Measurements from ENCODE around the gene RAPGEF6.
A peak's percentile ranks its signal among the peaks of the same experiment; 100 is the strongest.

The RAPGEF6 gene

DNA sequence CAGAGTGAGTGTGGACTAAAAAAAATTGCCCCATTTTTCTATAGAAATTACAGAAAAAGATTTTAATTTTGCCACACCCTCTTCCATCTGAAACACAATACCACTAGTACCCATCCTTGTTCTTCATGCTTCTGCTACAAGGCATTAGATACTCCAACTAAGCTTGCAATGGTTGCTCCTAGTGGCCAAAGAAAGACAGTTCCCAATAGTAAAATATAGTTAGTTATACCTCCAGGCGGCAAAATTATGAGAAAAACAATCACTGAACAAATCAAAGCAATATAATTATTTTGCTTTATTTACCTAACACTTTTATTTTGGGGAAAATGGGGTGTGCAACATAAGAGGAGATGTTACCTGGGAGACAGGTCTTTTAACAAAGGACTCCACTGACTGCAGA lies 101.2 kb downstream of the RAPGEF6 start:
- ATAC-seq (ENCODE audit: insufficient read depth, low read depth), result peak; percentile 46; the same call in 1 of the 3 replicates
- no peak overlapping the region for H3K4me2 ChIP-seq (ENCODE audit: insufficient read depth, low read length)

DNA sequence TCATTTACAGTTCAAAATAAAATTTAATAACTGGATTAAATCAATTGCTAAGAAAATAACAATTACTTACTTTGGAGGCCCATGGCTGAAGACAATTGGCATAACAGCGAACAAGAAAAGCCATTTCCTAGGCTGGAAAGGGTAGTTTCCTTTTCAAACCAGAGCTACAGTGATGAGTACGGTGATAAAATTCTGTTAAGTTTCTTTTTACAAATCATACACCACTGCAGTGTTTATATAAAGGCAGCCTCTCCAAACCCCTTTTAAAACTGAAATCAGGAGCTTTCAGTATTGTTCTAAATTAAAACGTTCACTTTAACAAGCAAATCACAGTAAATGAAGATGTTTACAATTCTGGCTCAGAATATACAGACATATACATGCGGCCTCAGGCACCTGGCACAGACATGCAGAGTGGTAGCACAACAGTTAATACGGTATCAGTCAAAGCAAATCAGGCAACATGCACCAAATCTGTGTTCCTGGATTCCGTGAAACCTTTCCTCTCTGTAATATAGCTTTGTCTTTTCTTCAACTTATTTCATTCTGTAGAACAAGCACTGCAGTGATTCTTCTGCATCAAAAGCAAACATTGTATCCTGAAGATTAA lies 102.9 kb downstream of the RAPGEF6 start:
- H3K4me1 ChIP-seq (ENCODE audit: insufficient read depth, low read length), result no peaks in the 10 kb centered on the region
- H3K9ac ChIP-seq (ENCODE audit: low read depth, low read length), result no peak overlapping the region
- no peak overlapping the region for H3K27ac ChIP-seq (ENCODE audit: low read length)
- ATAC-seq (ENCODE audit: insufficient read depth, low read depth), result peak; percentile 53; the same call in 2 of the 3 replicates
- H3K36me3 ChIP-seq (ENCODE audit: insufficient read depth, low read length), result no peaks in the 10 kb centered on the region; the same call in 1 of the 2 replicates
- H3K27me3 ChIP-seq (ENCODE audit: insufficient read depth, low read length, poor library complexity), result no peaks in the 10 kb centered on the region
- H3K9me3 ChIP-seq (ENCODE audit: insufficient read depth, low read length, severe bottlenecking), result no peaks in the 10 kb centered on the region
- DNase-seq, result no peak
- no peaks in the 10 kb centered on the region for H3K79me2 ChIP-seq (ENCODE audit: insufficient read depth, low read length)
- H3K4me2 ChIP-seq (ENCODE audit: insufficient read depth, low read length), result no peak overlapping the region
- TF ChIP-seq, protein P1, sequence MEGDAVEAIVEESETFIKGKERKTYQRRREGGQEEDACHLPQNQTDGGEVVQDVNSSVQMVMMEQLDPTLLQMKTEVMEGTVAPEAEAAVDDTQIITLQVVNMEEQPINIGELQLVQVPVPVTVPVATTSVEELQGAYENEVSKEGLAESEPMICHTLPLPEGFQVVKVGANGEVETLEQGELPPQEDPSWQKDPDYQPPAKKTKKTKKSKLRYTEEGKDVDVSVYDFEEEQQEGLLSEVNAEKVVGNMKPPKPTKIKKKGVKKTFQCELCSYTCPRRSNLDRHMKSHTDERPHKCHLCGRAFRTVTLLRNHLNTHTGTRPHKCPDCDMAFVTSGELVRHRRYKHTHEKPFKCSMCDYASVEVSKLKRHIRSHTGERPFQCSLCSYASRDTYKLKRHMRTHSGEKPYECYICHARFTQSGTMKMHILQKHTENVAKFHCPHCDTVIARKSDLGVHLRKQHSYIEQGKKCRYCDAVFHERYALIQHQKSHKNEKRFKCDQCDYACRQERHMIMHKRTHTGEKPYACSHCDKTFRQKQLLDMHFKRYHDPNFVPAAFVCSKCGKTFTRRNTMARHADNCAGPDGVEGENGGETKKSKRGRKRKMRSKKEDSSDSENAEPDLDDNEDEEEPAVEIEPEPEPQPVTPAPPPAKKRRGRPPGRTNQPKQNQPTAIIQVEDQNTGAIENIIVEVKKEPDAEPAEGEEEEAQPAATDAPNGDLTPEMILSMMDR (IDR thresholded peaks at IDR 0.05; ENCODE audit: borderline replicate concordance, extremely low read depth, low read length, poor library complexity, severe bottlenecking), result no peak
- no peak for TF ChIP-seq EZH2 (IDR thresholded peaks at IDR 0.05; ENCODE audit: borderline replicate concordance, low read depth, low read length, severe bottlenecking)
- no peak overlapping the region for H2AFZ ChIP-seq (ENCODE audit: low read depth, low read length)
- no peaks in the 10 kb centered on the region for H4K20me1 ChIP-seq (ENCODE audit: insufficient read depth, low read length)
- no peak overlapping the region for H3K4me3 ChIP-seq (ENCODE audit: low read depth in 1 of 2, low read length in 2 of 2)

More for the DNA sequence above, 101.2 kb downstream of the RAPGEF6 start:
- Histone ChIP-seq H3K27me3 (ENCODE audit: insufficient read depth, low read length, poor library complexity) (no peaks in the 10 kb centered on the region), H3K4me3 (ENCODE audit: low read depth in 1 of 2, low read length in 2 of 2) (no peak overlapping the region), H4K20me1 (ENCODE audit: insufficient read depth, low read length) (no peaks in the 10 kb centered on the region), H3K4me1 (ENCODE audit: insufficient read depth, low read length) (no peaks in the 10 kb centered on the region), H3K9ac (ENCODE audit: low read depth, low read length) (no peak overlapping the region), H3K27ac (ENCODE audit: low read length) (no peak overlapping the region), H3K36me3 (ENCODE audit: insufficient read depth, low read length) (no peaks in the 10 kb centered on the region), H3K9me3 (ENCODE audit: insufficient read depth, low read length, severe bottlenecking) (no peaks in the 10 kb centered on the region), H2AFZ (ENCODE audit: low read depth, low read length) (no peak overlapping the region), H3K79me2 (ENCODE audit: insufficient read depth, low read length) (no peaks in the 10 kb centered on the region)
- no peak for TF ChIP-seq EZH2 (IDR thresholded peaks at IDR 0.05; ENCODE audit: borderline replicate concordance, low read depth, low read length, severe bottlenecking)
- TF ChIP-seq, protein P1 (IDR thresholded peaks at IDR 0.05; ENCODE audit: borderline replicate concordance, extremely low read depth, low read length, poor library complexity, severe bottlenecking), result no peak
- no peak for DNase-seq

DNA sequence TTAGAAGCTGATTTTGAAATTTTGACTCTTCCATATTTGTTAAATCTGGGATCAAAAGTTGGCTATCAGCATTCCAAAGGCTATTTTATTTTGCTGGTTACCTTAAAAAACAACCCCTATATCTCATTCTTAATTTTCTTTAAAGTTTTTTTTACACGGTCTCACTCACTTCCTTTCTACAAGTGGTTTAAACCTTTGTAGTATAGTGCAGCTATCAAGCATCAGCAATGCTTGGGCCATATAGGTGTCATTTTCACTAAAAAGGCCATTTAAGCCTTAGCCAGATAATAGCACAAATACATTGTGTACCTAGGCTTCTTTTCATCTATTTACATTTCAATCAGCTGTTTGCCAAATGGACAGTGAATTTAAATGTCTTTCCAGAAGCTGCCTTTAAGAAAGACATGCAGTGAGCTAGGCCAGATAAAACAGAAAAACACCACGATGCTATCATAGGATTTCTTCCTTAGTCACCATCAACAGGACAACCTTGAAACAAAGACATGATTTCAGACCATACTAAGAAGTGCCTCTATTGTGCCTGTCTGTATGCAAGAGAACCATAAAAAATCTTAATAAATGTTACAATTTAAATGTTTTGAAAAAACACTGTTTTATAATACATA lies 104.2 kb downstream of the RAPGEF6 start:
- Histone ChIP-seq H3K27me3 (ENCODE audit: insufficient read depth, low read length, poor library complexity) (no peaks in the 10 kb centered on the region), H4K20me1 (ENCODE audit: insufficient read depth, low read length) (no peaks in the 10 kb centered on the region), H3K9ac (ENCODE audit: low read depth, low read length) (no peak overlapping the region), H3K4me1 (ENCODE audit: insufficient read depth, low read length) (no peaks in the 10 kb centered on the region), H3K9me3 (ENCODE audit: insufficient read depth, low read length, severe bottlenecking) (no peaks in the 10 kb centered on the region), H3K4me3 (ENCODE audit: low read depth in 1 of 2, low read length in 2 of 2) (no peak overlapping the region), H3K4me2 (ENCODE audit: insufficient read depth, low read length) (no peak overlapping the region), H3K79me2 (ENCODE audit: insufficient read depth, low read length) (no peaks in the 10 kb centered on the region), H3K36me3 (ENCODE audit: insufficient read depth, low read length) (no peaks in the 10 kb centered on the region; the same call in 1 of the 2 replicates), H2AFZ (ENCODE audit: low read depth, low read length) (no peak overlapping the region), H3K27ac (ENCODE audit: low read length) (no peak overlapping the region)
- TF ChIP-seq, protein P1 (IDR thresholded peaks at IDR 0.05; ENCODE audit: borderline replicate concordance, extremely low read depth, low read length, poor library complexity, severe bottlenecking), result no peak
- no peak for TF ChIP-seq EZH2 (IDR thresholded peaks at IDR 0.05; ENCODE audit: borderline replicate concordance, low read depth, low read length, severe bottlenecking)
- DNase-seq, result no peak
- ATAC-seq (ENCODE audit: insufficient read depth, low read depth), result no peak

Data from DND-41 (cell line).